Measurements from ENCODE around the gene TYRO3. TPM values are rescaled to one million over a fixed set of nuclear protein-coding genes. Genes with fewer than 3 reads are reported as not detected.

Gene TYRO3
- total RNA-seq, 1 donor from 2014 or later = 16.4 TPM

GRCh38 chr15:41544650-41545015, 14.4 kb upstream of the TYRO3 start:
- H3K4me1 Mint-ChIP-seq (ENCODE audit: low read depth) = peaks cover 10% of the 10 kb centered on the region
- H3K36me3 Mint-ChIP-seq (ENCODE audit: low read depth) = no peaks in the 10 kb centered on the region
- H3K9me3 Mint-ChIP-seq (ENCODE audit: low read depth) = no peaks in the 10 kb centered on the region
- H3K27me3 Mint-ChIP-seq (ENCODE audit: low read depth) = no peaks in the 10 kb centered on the region
- TF ChIP-seq, protein P1, sequence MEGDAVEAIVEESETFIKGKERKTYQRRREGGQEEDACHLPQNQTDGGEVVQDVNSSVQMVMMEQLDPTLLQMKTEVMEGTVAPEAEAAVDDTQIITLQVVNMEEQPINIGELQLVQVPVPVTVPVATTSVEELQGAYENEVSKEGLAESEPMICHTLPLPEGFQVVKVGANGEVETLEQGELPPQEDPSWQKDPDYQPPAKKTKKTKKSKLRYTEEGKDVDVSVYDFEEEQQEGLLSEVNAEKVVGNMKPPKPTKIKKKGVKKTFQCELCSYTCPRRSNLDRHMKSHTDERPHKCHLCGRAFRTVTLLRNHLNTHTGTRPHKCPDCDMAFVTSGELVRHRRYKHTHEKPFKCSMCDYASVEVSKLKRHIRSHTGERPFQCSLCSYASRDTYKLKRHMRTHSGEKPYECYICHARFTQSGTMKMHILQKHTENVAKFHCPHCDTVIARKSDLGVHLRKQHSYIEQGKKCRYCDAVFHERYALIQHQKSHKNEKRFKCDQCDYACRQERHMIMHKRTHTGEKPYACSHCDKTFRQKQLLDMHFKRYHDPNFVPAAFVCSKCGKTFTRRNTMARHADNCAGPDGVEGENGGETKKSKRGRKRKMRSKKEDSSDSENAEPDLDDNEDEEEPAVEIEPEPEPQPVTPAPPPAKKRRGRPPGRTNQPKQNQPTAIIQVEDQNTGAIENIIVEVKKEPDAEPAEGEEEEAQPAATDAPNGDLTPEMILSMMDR (IDR thresholded peaks at IDR 0.05) = no peak
- DNase-seq (ENCODE audit: low spot score) = no peak
- H3K4me3 Mint-ChIP-seq (ENCODE audit: unreplicated experiment) = peak overlapping the region; percentile 98
- H3K27ac Mint-ChIP-seq (ENCODE audit: unreplicated experiment) = peak overlapping the region; percentile 57

- no peaks in the 10 kb centered on the region for H3K36me3 Mint-ChIP-seq (ENCODE audit: low read depth)
- no peak for DNase-seq (ENCODE audit: low spot score)
- H3K27ac Mint-ChIP-seq (ENCODE audit: unreplicated experiment) = no peak overlapping the region
- peak overlapping the region; percentile 98 for H3K4me3 Mint-ChIP-seq (ENCODE audit: unreplicated experiment)
- H3K4me1 Mint-ChIP-seq (ENCODE audit: low read depth) = peaks cover 10% of the 10 kb centered on the region
- TF ChIP-seq, protein P1 (IDR thresholded peaks at IDR 0.05) = no peak
- H3K27me3 Mint-ChIP-seq (ENCODE audit: low read depth) = no peaks in the 10 kb centered on the region
- no peaks in the 10 kb centered on the region for H3K9me3 Mint-ChIP-seq (ENCODE audit: low read depth)
Measured at GRCh38 chr15:41545218-41545617, 13.8 kb upstream of the TYRO3 start.

DNA sequence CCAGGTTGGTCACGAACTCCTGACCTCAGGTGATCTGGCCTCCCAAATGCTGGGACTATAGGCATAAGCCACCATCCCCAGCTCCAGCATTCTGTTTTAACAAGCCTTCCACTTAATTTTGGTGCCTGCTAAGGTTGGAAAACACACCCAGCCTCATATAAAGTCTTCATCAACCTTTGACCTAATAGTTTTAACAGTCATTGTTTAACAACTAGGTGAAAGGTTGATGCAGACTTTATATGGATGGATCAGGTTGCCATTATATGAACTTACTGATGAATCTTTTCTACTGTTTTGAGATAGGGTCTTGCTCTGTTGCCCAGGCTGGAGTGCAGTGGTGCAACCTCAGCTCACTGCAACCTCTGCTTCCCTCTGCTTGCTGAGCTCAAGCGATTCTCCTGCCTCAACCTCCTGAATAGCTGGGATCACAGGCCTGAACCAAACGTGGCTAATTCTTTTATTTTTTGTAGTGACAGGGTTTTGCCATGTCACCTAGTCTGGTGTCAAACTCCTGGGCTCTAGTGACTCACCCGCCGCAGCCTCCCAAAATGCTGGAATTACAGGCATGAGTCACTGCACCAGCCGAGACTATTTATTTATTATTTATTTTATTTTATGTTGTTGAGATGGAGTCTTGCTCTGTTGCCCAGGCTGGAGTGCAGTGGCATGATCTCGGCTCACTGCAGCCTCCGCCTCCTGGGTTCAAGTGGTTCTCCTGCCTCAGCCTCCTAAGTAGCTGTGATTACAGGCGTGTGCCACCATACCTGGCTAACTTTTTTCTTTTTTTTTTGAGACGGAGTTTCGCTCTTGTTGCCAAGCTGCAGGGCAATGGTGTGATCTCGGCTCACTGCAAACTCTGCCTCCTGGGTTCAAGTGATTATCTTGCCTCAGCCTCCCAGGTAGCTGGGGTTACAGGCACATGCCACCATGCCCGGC, 11.9 kb upstream of the TYRO3 start:
- H3K36me3 Mint-ChIP-seq (ENCODE audit: low read depth) = no peaks in the 10 kb centered on the region
- H3K4me3 Mint-ChIP-seq (ENCODE audit: unreplicated experiment) = no peak overlapping the region
- peak overlapping the region; percentile 49 for H3K27ac Mint-ChIP-seq (ENCODE audit: unreplicated experiment)
- no peaks in the 10 kb centered on the region for H3K27me3 Mint-ChIP-seq (ENCODE audit: low read depth)
- TF ChIP-seq, protein P1 (IDR thresholded peaks at IDR 0.05) = no peak
- H3K4me1 Mint-ChIP-seq (ENCODE audit: low read depth) = peaks cover 10% of the 10 kb centered on the region
- no peak for DNase-seq (ENCODE audit: low spot score)
- no peaks in the 10 kb centered on the region for H3K9me3 Mint-ChIP-seq (ENCODE audit: low read depth)

- Mint-ChIP-seq H3K27me3 (ENCODE audit: low read depth) (peaks cover 6% of the 10 kb centered on the region), H3K9me3 (ENCODE audit: low read depth) (no peaks in the 10 kb centered on the region), H3K4me3 (ENCODE audit: unreplicated experiment) (no peak overlapping the region), H3K36me3 (ENCODE audit: low read depth) (no peaks in the 10 kb centered on the region), H3K27ac (ENCODE audit: unreplicated experiment) (no peak overlapping the region), H3K4me1 (ENCODE audit: low read depth) (no peaks in the 10 kb centered on the region)
- TF ChIP-seq, protein P1 (IDR thresholded peaks at IDR 0.05) = no peak
- DNase-seq (ENCODE audit: low spot score) = no peak
Measured at GRCh38 chr15:41550066-41550775, 8.8 kb upstream of the TYRO3 start.

DNA sequence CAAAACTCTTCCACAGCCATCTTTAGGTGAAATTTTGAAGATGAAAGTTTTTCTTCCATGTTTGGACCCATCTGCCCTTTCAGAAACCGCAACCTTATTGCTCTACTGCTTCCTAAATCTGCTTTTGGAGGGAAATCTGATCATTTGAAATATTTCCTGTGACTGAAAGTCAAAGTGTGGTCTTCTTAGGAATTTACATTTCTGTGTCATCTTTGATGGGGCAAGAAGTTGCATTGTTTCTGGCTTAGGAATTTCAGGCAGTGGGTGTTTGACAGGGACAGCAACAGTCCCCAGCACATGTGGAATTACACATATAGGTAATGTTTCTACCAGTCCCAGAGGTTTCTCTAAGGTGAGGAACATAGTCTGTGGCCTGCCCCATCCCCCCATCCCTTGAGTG, 5.3 kb upstream of the TYRO3 start:
- peaks cover 9% of the 10 kb centered on the region for H3K27me3 Mint-ChIP-seq (ENCODE audit: low read depth)
- no peak overlapping the region for H3K4me3 Mint-ChIP-seq (ENCODE audit: unreplicated experiment)
- peaks cover 10% of the 10 kb centered on the region for H3K4me1 Mint-ChIP-seq (ENCODE audit: low read depth)
- H3K36me3 Mint-ChIP-seq (ENCODE audit: low read depth) = no peaks in the 10 kb centered on the region
- TF ChIP-seq, protein P1 (IDR thresholded peaks at IDR 0.05) = no peak
- H3K27ac Mint-ChIP-seq (ENCODE audit: unreplicated experiment) = no peak overlapping the region
- no peaks in the 10 kb centered on the region for H3K9me3 Mint-ChIP-seq (ENCODE audit: low read depth)
- no peak for DNase-seq (ENCODE audit: low spot score)
